ENCODE measurements around the gene MC3R. TPM values are rescaled to one million over a fixed set of nuclear protein-coding genes. Genes with fewer than 3 reads are reported as not detected.

Gene MC3R
- total and polyA plus RNA-seq, 2 of the 4 experiments (the other 2 are of a cell fraction), result not detected

DNA sequence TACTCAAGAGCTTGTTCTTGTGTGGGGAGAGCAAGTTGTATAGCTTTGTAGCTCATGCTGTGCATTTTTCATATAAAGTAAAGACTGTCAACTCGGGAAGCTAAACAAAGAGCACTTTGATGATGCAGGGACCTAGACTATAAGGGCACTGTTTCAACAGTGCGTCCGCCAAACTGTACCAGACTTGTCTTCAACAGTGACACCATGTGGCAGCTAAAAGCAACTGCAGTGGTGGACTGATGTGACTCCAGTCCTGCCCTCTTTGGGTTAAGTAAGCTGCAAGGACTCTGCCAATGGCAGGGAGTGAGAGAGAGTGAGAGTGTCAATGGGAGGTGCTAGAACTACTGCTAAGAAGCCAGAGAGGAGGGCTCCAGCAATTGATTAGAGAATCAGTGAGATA lies 48.1 kb upstream of the MC3R start:
- H3K4me3 ChIP-seq (ENCODE audit: insufficient read depth, low read depth, low read length), result no peak overlapping the region
- no TSS peak for BruUV-seq (replicated peaks)
- H3K56ac ChIP-seq (ENCODE audit: extremely low read depth, insufficient read depth, low read length), result no peak overlapping the region
- TF ChIP-seq NFE2L2 (IDR thresholded peaks at IDR 0.05; ENCODE audit: low read depth, low read length), result no peak
- TF ChIP-seq, protein P1, sequence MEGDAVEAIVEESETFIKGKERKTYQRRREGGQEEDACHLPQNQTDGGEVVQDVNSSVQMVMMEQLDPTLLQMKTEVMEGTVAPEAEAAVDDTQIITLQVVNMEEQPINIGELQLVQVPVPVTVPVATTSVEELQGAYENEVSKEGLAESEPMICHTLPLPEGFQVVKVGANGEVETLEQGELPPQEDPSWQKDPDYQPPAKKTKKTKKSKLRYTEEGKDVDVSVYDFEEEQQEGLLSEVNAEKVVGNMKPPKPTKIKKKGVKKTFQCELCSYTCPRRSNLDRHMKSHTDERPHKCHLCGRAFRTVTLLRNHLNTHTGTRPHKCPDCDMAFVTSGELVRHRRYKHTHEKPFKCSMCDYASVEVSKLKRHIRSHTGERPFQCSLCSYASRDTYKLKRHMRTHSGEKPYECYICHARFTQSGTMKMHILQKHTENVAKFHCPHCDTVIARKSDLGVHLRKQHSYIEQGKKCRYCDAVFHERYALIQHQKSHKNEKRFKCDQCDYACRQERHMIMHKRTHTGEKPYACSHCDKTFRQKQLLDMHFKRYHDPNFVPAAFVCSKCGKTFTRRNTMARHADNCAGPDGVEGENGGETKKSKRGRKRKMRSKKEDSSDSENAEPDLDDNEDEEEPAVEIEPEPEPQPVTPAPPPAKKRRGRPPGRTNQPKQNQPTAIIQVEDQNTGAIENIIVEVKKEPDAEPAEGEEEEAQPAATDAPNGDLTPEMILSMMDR (conservative IDR thresholded peaks at IDR 0.05; ENCODE audit: low read depth, low read length), result 0 out of 2 replicates have a peak, but pooled peaks have one; percentile 4
- no peak overlapping the region for H2BK20ac ChIP-seq (ENCODE audit: low read depth, low read length)
- no peak overlapping the region for H3K23ac ChIP-seq (ENCODE audit: low read depth, low read length)
- H2AK9ac ChIP-seq (replicated peaks; ENCODE audit: low read depth, low read length, poor library complexity), result no peak overlapping the region
- ChIA-PET CTCF (no interaction called here), POLR2A (ENCODE audit: unreplicated experiment) (no interaction called here)
- no peaks in the 10 kb centered on the region for H3K27me3 ChIP-seq (ENCODE audit: control insufficient read depth, insufficient read depth, low read length)
- no peaks in the 10 kb centered on the region for H4K20me1 ChIP-seq (ENCODE audit: insufficient read depth, low read length)
- dilution Hi-C loops (cut with HindIII; ENCODE audit: low sequenced_read_pairs, unreplicated experiment) (no loop called here), intact Hi-C loops (cut with micrococcal nuclease) (loop anchor here (10.0 kb wide), 1 partner anchor 486 kb away; no protein-coding TSS in a partner anchor), in situ Hi-C loops (cut with MboI; ENCODE audit: low sequenced_read_pairs) (no loop called here)
- no peak overlapping the region for H2AK5ac ChIP-seq (ENCODE audit: low read depth, low read length)
- H2BK120ac ChIP-seq (ENCODE audit: low read depth, low read length), result no peak overlapping the region
- no peak overlapping the region for H2BK5ac ChIP-seq (ENCODE audit: low read depth, low read length, poor library complexity, severe bottlenecking)
- no CpG with 5 or more reads among the region's 3 CpGs for WGBS, 2 experiments (ENCODE audit: extremely low coverage in 2 of 2, insufficient read length in 1 of 2)
- no peak overlapping the region for H3K14ac ChIP-seq (replicated peaks; ENCODE audit: low read depth, low read length)
- H4K5ac ChIP-seq (ENCODE audit: low read depth, low read length), result no peak overlapping the region
- H3K4ac ChIP-seq (ENCODE audit: low read depth, low read length), result no peak overlapping the region
- H3K4me1 ChIP-seq (ENCODE audit: control insufficient read depth, insufficient read depth, low read length), result no peaks in the 10 kb centered on the region
- no peak overlapping the region for H2BK15ac ChIP-seq (ENCODE audit: low read depth, low read length)
- no peak overlapping the region for H4K8ac ChIP-seq (ENCODE audit: low read depth in 2 of 2, low read length in 2 of 2)
- ATAC-seq (ENCODE audit: low read depth), result no peak
- H3K9me3 ChIP-seq (ENCODE audit: control insufficient read depth, insufficient read depth, low read length), result peaks cover 13% of the 10 kb centered on the region
- no peak overlapping the region for H4K91ac ChIP-seq (ENCODE audit: insufficient read depth, low read depth, low read length)
- no peaks in the 10 kb centered on the region for H3K36me3 ChIP-seq (ENCODE audit: control insufficient read depth, insufficient read depth, low read length)
- H2AFZ ChIP-seq (replicated peaks; ENCODE audit: low read length, poor library complexity), result no peak overlapping the region
- H3K27ac ChIP-seq (ENCODE audit: insufficient read depth, low read length), result no peak overlapping the region
- no peak for DNase-seq
- H3K79me1 ChIP-seq (ENCODE audit: low read depth in 1 of 2, low read length in 2 of 2), result no peaks in the 10 kb centered on the region
- H3K9ac ChIP-seq (ENCODE audit: low read depth, low read length), result no peak overlapping the region
- H3K9me1 ChIP-seq (ENCODE audit: insufficient read depth, low read length), result no peaks in the 10 kb centered on the region
- no peak overlapping the region for H3K4me2 ChIP-seq (ENCODE audit: low read depth, low read length)
- H3K18ac ChIP-seq (ENCODE audit: low read depth, low read length), result no peak overlapping the region

Data from IMR-90 (cell line).